Neural cell (in vitro differentiated cells): ENCODE results near the gene APPL1.
A peak's percentile ranks its signal among the peaks of the same experiment; 100 is the strongest.

Source experiments
- CTCF ChIP-seq: fragments of 450-650 bp; IDR thresholded peaks from 2 replicates; pipeline ENCODE4 v1.5.1; 2014; ENCODE audit warnings: antibody characterized with exemption, mild to moderate bottlenecking, moderate library complexity; ENCODE audit not compliant: poor library complexity, severe bottlenecking
- EZH2 ChIP-seq: fragments of 200-600, 300-800 bp; shearing (Covaris generic), sonication (generic); IDR thresholded peaks from 2 replicates; pipeline ENCODE4 v1.6.1; 2014; ENCODE audit warnings: antibody characterized with exemption, low read length, borderline replicate concordance, mild to moderate bottlenecking; ENCODE audit not compliant: insufficient read depth, poor library complexity, severe bottlenecking
- TAF1 ChIP-seq: IDR thresholded peaks from 2 replicates; pipeline ENCODE4 v1.6.1; 2012; ENCODE audit warnings: low read depth

- TF ChIP-seq CTCF: no peak
- TF ChIP-seq TAF1: peak; percentile 22
- no peak for TF ChIP-seq EZH2
These were observed 612 bp downstream of the APPL1 start for GRCh38 chr3:57227930-57228751.
